H1 (cell line): ENCODE measurements around the gene CTCF. TPM values are rescaled to one million over a fixed set of nuclear protein-coding genes. Genes with fewer than 3 reads are reported as not detected.

ENCODE experiments used
- BCL11A ChIP-seq, 2 experiments: IDR thresholded peaks; one replicate each; pipeline ENCODE4 v1.6.1; 2011; ENCODE audit warnings: low read depth in 2 of 2, low read length in 2 of 2, mild to moderate bottlenecking in 2 of 2
- EZH2 ChIP-seq: fragments of 200-600 bp; sonication (generic); IDR thresholded peaks from 2 replicates; pipeline ENCODE4 v1.7.1; 2012; ENCODE audit warnings: low read depth, mild to moderate bottlenecking, moderate library complexity, low read length, inconsistent platforms; ENCODE audit not compliant: severe bottlenecking
- HDAC6 ChIP-seq: IDR thresholded peaks from one replicate; pipeline ENCODE4 v1.7.1; 2012; ENCODE audit warnings: low read depth, mild to moderate bottlenecking, inconsistent platforms, low read length, moderate library complexity
- JUND ChIP-seq: IDR thresholded peaks from 2 replicates; pipeline ENCODE4 v1.6.1; 2011; ENCODE audit warnings: mild to moderate bottlenecking, improper control_type of control experiment, low read length
- KDM4A ChIP-seq: IDR thresholded peaks from one replicate; pipeline ENCODE4 v1.7.1; 2012; ENCODE audit warnings: low read depth, mild to moderate bottlenecking, moderate library complexity, low read length, inconsistent platforms; ENCODE audit not compliant: severe bottlenecking
- MAFK ChIP-seq: IDR thresholded peaks from 2 replicates; pipeline ENCODE4 v1.6.1; 2012; ENCODE audit warnings: low read depth, mild to moderate bottlenecking, improper control_type of control experiment, low read length
- NANOG ChIP-seq: IDR thresholded peaks from 2 replicates; pipeline ENCODE4 v1.6.1; 2011; ENCODE audit warnings: low read length, low read depth, mild to moderate bottlenecking, inconsistent platforms; ENCODE audit not compliant: insufficient read depth, poor library complexity, severe bottlenecking
- POLR2A ChIP-seq, 2 experiments: IDR thresholded peaks; 1 replicate in 1 of 2; 2 replicates in 1 of 2; pipeline ENCODE4 v1.6.1; 2011; ENCODE audit warnings: low read depth in 2 of 2, low read length in 2 of 2, mild to moderate bottlenecking in 2 of 2; ENCODE audit errors: control extremely low read depth in 1 of 2
- RAD21 ChIP-seq, 2 experiments: IDR thresholded peaks in 1 of 2; conservative IDR thresholded peaks in 1 of 2; 2 replicates each; pipeline ENCODE4 v1.6.1; 2011; ENCODE audit warnings: low read depth in 2 of 2, low read length in 2 of 2, improper control_type of control experiment in 1 of 2, inconsistent platforms in 1 of 2, mild to moderate bottlenecking in 1 of 2, moderate library complexity in 1 of 2
- RBBP5 ChIP-seq: IDR thresholded peaks from 2 replicates; pipeline ENCODE4 v1.7.1; 2012; ENCODE audit warnings: low read depth, mild to moderate bottlenecking, inconsistent platforms, low read length, moderate library complexity, borderline replicate concordance
- RFX5 ChIP-seq: IDR thresholded peaks from 2 replicates; pipeline ENCODE4 v1.6.1; 2011; ENCODE audit warnings: low read depth, low read length, improper control_type of control experiment, borderline replicate concordance
- RNF2 ChIP-seq: fragments of 200-900, 300-1000 bp; sonication (generic); IDR thresholded peaks from 2 replicates; pipeline ENCODE4 v1.7.1; 2016; ENCODE audit warnings: borderline replicate concordance, low read depth, mild to moderate bottlenecking, antibody characterized with exemption, low read length; ENCODE audit not compliant: poor library complexity, severe bottlenecking; ENCODE audit errors: missing control alignments
- RXRA ChIP-seq: IDR thresholded peaks from 2 replicates; pipeline ENCODE4 v1.6.1; 2011; ENCODE audit warnings: low read depth, mild to moderate bottlenecking, low read length, moderate library complexity; ENCODE audit not compliant: insufficient read depth
- SP1 ChIP-seq: IDR thresholded peaks from 2 replicates; pipeline ENCODE4 v1.6.1; 2011; ENCODE audit warnings: low read depth, low read length
- SUZ12 ChIP-seq: fragments of 200-600 bp; sonication (generic); IDR thresholded peaks from 2 replicates; pipeline ENCODE4 v1.6.1; 2012; ENCODE audit warnings: mild to moderate bottlenecking, inconsistent platforms, low read length, moderate library complexity, mixed read lengths
- TAF7 ChIP-seq: optimal IDR thresholded peaks from 2 replicates; pipeline ENCODE3; 2011; ENCODE audit warnings: low read depth, mild to moderate bottlenecking, inconsistent platforms, low read length, moderate library complexity, borderline replicate concordance
- ZNF274 ChIP-seq: IDR thresholded peaks from 2 replicates; pipeline ENCODE4 v1.7.0; 2012; ENCODE audit warnings: low read length, borderline replicate concordance; ENCODE audit errors: extremely low read depth
- polyA plus RNA-seq, 7 experiments: library from polyadenylated mRNA; depleted of rRNA in 3 of 7; stranded (reverse) in 5 of 7; unstranded in 2 of 7; fragments of >200 nt in 5 of 7; fragments of 200-250 nt in 2 of 7; gene quantifications; 1 replicate in 5 of 7; 2 replicates in 1 of 7; 4 replicates in 1 of 7; pipeline versions ENCODE4 v1.2.1 to v1.2.3, GENCODE V29; 2011 to 2013; ENCODE audit warnings: missing spikeins in 2 of 7, mixed read lengths in 2 of 7
- total RNA-seq: library from RNA; stranded (reverse); fragmentation: NEBNext Ultra II Directional; extraction: Animal tissue kit (Norgen Biotek cat#: 25700); gene quantifications from 2 replicates; pipeline ENCODE4 v1.2.1, GENCODE V29; 2021
- TF ChIP-seq, protein P1 (sequence below): IDR thresholded peaks from 2 replicates; pipeline ENCODE4 v1.6.1; 2011; ENCODE audit warnings: low read depth, mild to moderate bottlenecking, low read length; ENCODE audit not compliant: insufficient read depth
- TF ChIP-seq, protein P2 (sequence below): IDR thresholded peaks from 2 replicates; pipeline ENCODE4 v1.6.1; 2011; ENCODE audit warnings: low read length, improper control_type of control experiment
- TF ChIP-seq, protein P3 (sequence below): IDR thresholded peaks from 2 replicates; pipeline ENCODE4 v1.6.1; 2012; ENCODE audit warnings: inconsistent platforms

CTCF gene
- total and polyA plus RNA-seq, 2 of the 8 experiments (the other 6 are each of a cell fraction or from before 2014, with no cell fraction given) = 32.4 to 66.0 TPM

DNA sequence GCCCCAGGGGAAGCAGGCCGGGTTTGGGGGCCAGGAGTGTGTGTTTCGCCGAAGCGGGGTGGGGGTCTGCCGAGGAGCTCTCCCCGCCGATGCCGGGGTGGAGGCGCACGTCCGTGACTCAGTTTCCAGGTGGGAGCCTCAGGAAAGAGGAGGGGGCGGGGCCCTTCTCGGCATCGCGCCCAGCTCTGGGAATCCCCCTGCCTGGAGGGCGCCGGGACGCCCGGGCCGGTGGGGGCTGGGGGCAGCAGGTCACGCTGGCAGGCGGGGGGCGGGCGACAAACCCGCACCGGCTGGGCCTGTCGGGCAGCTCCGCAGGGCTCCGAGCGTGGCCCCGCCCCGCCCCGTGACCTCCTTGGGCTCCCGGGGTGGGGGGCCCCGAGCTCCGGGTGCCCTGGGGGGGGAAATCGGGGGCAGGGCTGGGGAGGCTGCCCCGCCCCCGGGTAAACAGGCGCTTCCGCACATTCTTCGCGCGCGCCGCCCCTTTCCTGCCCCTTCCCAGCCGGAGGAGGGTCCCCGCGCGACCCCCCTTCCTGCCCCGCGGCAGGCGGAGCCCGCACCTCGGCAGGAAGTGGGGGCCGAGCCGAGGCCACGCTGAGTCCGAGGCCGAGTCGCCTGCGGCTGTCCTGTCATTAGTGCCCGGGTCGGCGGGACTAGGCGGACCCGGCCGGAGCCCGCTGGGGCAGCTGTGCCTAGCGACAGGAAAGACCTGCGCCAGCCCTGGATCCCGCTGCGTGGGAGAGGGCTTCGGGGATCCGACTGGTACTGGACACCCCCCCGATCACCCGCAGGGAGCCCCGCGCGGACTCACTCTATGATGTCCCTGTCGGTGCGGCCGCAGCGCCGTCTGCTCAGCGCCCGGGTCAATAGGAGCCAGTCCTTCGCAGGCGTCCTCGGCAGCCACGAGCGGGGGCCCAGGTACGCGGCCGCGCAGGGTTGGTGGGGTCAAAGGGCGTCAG, 24.4 kb upstream of the CTCF start (continued):
- no peak for TF ChIP-seq RFX5
- TF ChIP-seq, protein P1, sequence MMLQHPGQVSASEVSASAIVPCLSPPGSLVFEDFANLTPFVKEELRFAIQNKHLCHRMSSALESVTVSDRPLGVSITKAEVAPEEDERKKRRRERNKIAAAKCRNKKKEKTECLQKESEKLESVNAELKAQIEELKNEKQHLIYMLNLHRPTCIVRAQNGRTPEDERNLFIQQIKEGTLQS = no peak
- TF ChIP-seq, protein P2, sequence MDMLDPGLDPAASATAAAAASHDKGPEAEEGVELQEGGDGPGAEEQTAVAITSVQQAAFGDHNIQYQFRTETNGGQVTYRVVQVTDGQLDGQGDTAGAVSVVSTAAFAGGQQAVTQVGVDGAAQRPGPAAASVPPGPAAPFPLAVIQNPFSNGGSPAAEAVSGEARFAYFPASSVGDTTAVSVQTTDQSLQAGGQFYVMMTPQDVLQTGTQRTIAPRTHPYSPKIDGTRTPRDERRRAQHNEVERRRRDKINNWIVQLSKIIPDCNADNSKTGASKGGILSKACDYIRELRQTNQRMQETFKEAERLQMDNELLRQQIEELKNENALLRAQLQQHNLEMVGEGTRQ = no peak
- TF ChIP-seq KDM4A = peak; percentile 39
- no peak for TF ChIP-seq RXRA
- TF ChIP-seq RNF2 = no peak
- no peak for TF ChIP-seq SP1
- TF ChIP-seq ZNF274 = no peak
- TF ChIP-seq POLR2A (IDR thresholded peaks at IDR 0.05; ENCODE audit: control extremely low read depth in 1 of 2, low read depth in 2 of 2, low read length in 2 of 2) = no peak
- no peak for TF ChIP-seq MAFK
- no peak for TF ChIP-seq RAD21 (IDR thresholded peaks at IDR 0.05 in 1 of 2, conservative IDR thresholded peaks at IDR 0.05 in 1 of 2; ENCODE audit: low read depth in 2 of 2, low read length in 2 of 2)
- TF ChIP-seq EZH2 = peak; percentile 88
- TF ChIP-seq SUZ12 = peak; percentile 82
- no peak for TF ChIP-seq TAF7
- peak; percentile 49; the same call in 1 of the 2 replicates for TF ChIP-seq RBBP5
- TF ChIP-seq JUND = no peak
- TF ChIP-seq NANOG = no peak
- TF ChIP-seq, protein P3, sequence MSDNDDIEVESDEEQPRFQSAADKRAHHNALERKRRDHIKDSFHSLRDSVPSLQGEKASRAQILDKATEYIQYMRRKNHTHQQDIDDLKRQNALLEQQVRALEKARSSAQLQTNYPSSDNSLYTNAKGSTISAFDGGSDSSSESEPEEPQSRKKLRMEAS = no peak
- TF ChIP-seq HDAC6 = no peak
- TF ChIP-seq BCL11A (IDR thresholded peaks at IDR 0.05; ENCODE audit: low read depth in 2 of 2, low read length in 2 of 2) = no peak
